Endothelial cell of umbilical vein (primary cell): ENCODE results near the gene AUTS2. TPM values are rescaled to one million over a fixed set of nuclear protein-coding genes. Genes with fewer than 3 reads are reported as not detected.

Experiments
- BruUV-seq: library from RNA; stranded (reverse); fragments of 400-500 nt; replicated peaks from 2 replicates; lab custom pipeline; 2021; lab: Mats Ljungman, UMichigan
- CTCF ChIA-PET: fragments of 300-600, 350-600 bp; sonication (Branson Sonifier 250); formaldehyde crosslinking; loops from one replicate; lab custom pipeline; 2021; ENCODE audit warnings: antibody characterized with exemption, inconsistent platforms; lab: Charles Lee
- POLR2A ChIA-PET: fragments of 300-600, 350-600 bp; sonication (Branson Sonifier 250); formaldehyde crosslinking; loops from one replicate; lab custom pipeline; 2021; ENCODE audit warnings: antibody characterized with exemption, inconsistent platforms; lab: Charles Lee
- DNase-seq: peaks from one replicate; pipeline ENCODE4 v3.0.0-alpha.2; 2011; ENCODE audit warnings: low read depth, low spot score
- FAIRE-seq: peaks from 2 replicates; lab custom pipeline; 2011; peaks lifted over from hg19 to GRCh38; lab: Jason Lieb, UNC
- H2AFZ ChIP-seq: 2 replicates; pipeline ENCODE4 v1.6.0; 2012; ENCODE audit warnings: low read depth, low read length, control low read depth, inconsistent platforms
- H3K27ac ChIP-seq: 2 replicates; pipeline ENCODE4 v1.5.1; 2011; ENCODE audit warnings: low read depth, mild to moderate bottlenecking, control low read depth, low read length, moderate library complexity; ENCODE audit not compliant: insufficient read depth
- H3K27me3 ChIP-seq, 2 experiments: 2 replicates each; pipeline versions ENCODE4 v1.6.0 to v1.6.1; 2011; ENCODE audit warnings: low read length in 2 of 2, mixed read lengths in 1 of 2; ENCODE audit not compliant: control insufficient read depth in 2 of 2, insufficient read depth in 2 of 2
- H3K36me3 ChIP-seq, 2 experiments: 2 replicates in 1 of 2; 3 replicates in 1 of 2; pipeline ENCODE4 v1.5.1; 2011; ENCODE audit warnings: low read length in 2 of 2, mild to moderate bottlenecking in 1 of 2, moderate library complexity in 1 of 2; ENCODE audit not compliant: control insufficient read depth in 2 of 2, insufficient read depth in 2 of 2; ENCODE audit errors: extremely low read depth in 1 of 2
- H3K4me1 ChIP-seq: 3 replicates; pipeline ENCODE4 v1.5.1; 2011; ENCODE audit warnings: mild to moderate bottlenecking, low read length; ENCODE audit not compliant: control insufficient read depth, insufficient read depth; ENCODE audit errors: extremely low read depth
- H3K4me2 ChIP-seq: 2 replicates; pipeline ENCODE4 v1.6.1; 2011; ENCODE audit warnings: low read length, control low read depth, mixed read lengths; ENCODE audit not compliant: insufficient read depth
- H3K4me3 ChIP-seq, 3 experiments: fragments of 200-600 bp in 1 of 3; sonication (generic), shearing (Covaris generic) in 1 of 3; replicated peaks in 1 of 3; 2 replicates each; pipeline ENCODE4 v1.5.1; 2011 to 2016; ENCODE audit warnings: control low read depth in 3 of 3, low read length in 3 of 3, mild to moderate bottlenecking in 2 of 3, inconsistent platforms in 1 of 3, low read depth in 1 of 3, moderate library complexity in 1 of 3; ENCODE audit not compliant: insufficient read depth in 1 of 3
- H3K79me2 ChIP-seq: 2 replicates; pipeline ENCODE4 v1.6.0; 2012; ENCODE audit warnings: low read length, inconsistent platforms; ENCODE audit not compliant: control insufficient read depth, insufficient read depth
- H3K9ac ChIP-seq: replicated peaks from 2 replicates; pipeline ENCODE3; 2011; ENCODE audit warnings: low read length, control low read depth; ENCODE audit not compliant: insufficient read depth; ENCODE audit errors: extremely low read depth
- H3K9me1 ChIP-seq: replicated peaks from 3 replicates; pipeline ENCODE4 v1.6.0; 2011; ENCODE audit warnings: mild to moderate bottlenecking, low read length; ENCODE audit not compliant: control insufficient read depth, insufficient read depth; ENCODE audit errors: extremely low read depth
- H3K9me3 ChIP-seq: replicated peaks from 2 replicates; pipeline ENCODE4 v1.5.1; 2012; ENCODE audit warnings: low read length, inconsistent platforms; ENCODE audit not compliant: control insufficient read depth, insufficient read depth
- H4K20me1 ChIP-seq: replicated peaks from 2 replicates; pipeline ENCODE3; 2011; ENCODE audit warnings: mild to moderate bottlenecking, low read length; ENCODE audit not compliant: control insufficient read depth, insufficient read depth; ENCODE audit errors: extremely low read depth
- EZH2 ChIP-seq: IDR thresholded peaks from 2 replicates; pipeline ENCODE4 v1.6.1; 2012; ENCODE audit warnings: borderline replicate concordance, low read depth, mild to moderate bottlenecking, moderate library complexity, low read length, inconsistent platforms; ENCODE audit not compliant: severe bottlenecking
- FOS ChIP-seq: IDR thresholded peaks from 2 replicates; pipeline ENCODE4 v1.6.1; 2011; ENCODE audit warnings: mild to moderate bottlenecking, low read length, moderate library complexity, borderline replicate concordance; ENCODE audit not compliant: insufficient read depth
- GATA2 ChIP-seq: IDR thresholded peaks from 2 replicates; pipeline ENCODE4 v1.7.0; 2011; ENCODE audit warnings: low read depth, mild to moderate bottlenecking, moderate library complexity, mixed read lengths, low read length; ENCODE audit not compliant: insufficient read length, insufficient read depth
- JUN ChIP-seq: IDR thresholded peaks from 2 replicates; pipeline ENCODE4 v1.6.1; 2011; ENCODE audit warnings: borderline replicate concordance, low read depth; ENCODE audit not compliant: insufficient read length, insufficient read depth
- MAX ChIP-seq: IDR thresholded peaks from 2 replicates; pipeline ENCODE4 v1.6.1; 2011; ENCODE audit not compliant: insufficient read depth, insufficient read length
- MYC ChIP-seq: IDR thresholded peaks from one replicate; pipeline ENCODE4 v1.6.1; 2011; ENCODE audit warnings: mild to moderate bottlenecking, low read depth, low read length
- POLR2A ChIP-seq: IDR thresholded peaks from 2 replicates; pipeline ENCODE4 v1.6.1; 2012; ENCODE audit warnings: low read depth, mild to moderate bottlenecking, control low read depth, low read length
- POLR2AphosphoS5 ChIP-seq: IDR thresholded peaks from 2 replicates; pipeline ENCODE4 v1.6.1; 2012; ENCODE audit warnings: low read depth, mild to moderate bottlenecking, control low read depth, low read length, moderate library complexity; ENCODE audit not compliant: insufficient read depth
- dilution Hi-C: fragments of 300-500 bp; cut with MboI; formaldehyde crosslinking; loops from one replicate; pipeline ENCODE4 v1.15.0; 2019; ENCODE audit warnings: low sequenced_read_pairs; ENCODE audit not compliant: extremely low pct_ligation_motif_present
- intact Hi-C: fragments of 100-400 bp; cut with micrococcal nuclease; formaldehyde crosslinking; loops from one replicate; pipeline ENCODE4 v1.10.0; 2022
- polyA plus RNA-seq, 4 experiments: library from polyadenylated mRNA; depleted of rRNA in 3 of 4; stranded (reverse) in 3 of 4; unstranded in 1 of 4; fragments of >200 nt; gene quantifications; 2 replicates each; pipeline versions ENCODE4 v1.2.1 to v1.2.3, GENCODE V29; 2011 to 2012; ENCODE audit warnings: missing spikeins in 1 of 4
- total RNA-seq: library from RNA; stranded (reverse); gene quantifications from 2 replicates; pipeline ENCODE4 v1.2.3, GENCODE V29; 2021
- TF ChIP-seq, protein P1 (sequence below), 2 donors: IDR thresholded peaks; 1 replicate in 1 of 2; 2 replicates in 1 of 2; pipeline ENCODE4 v1.5.1; 2011; ENCODE audit warnings: low read length in 2 of 2, mild to moderate bottlenecking in 2 of 2, moderate library complexity in 2 of 2, control low read depth in 1 of 2, inconsistent platforms in 1 of 2, low read depth in 1 of 2; ENCODE audit not compliant: insufficient read depth in 1 of 2; ENCODE audit errors: extremely low read depth in 1 of 2

Gene AUTS2
- total and polyA plus RNA-seq, 2 donors (not counting 3 experiments of a cell fraction or from before 2014, with no cell fraction given) = 0.59 to 8.0 TPM

- DNase-seq = no peak
- Histone ChIP-seq H3K4me1 (no peaks in the 10 kb centered on the region), H2AFZ (no peak overlapping the region), H3K36me3 (no peaks in the 10 kb centered on the region), H4K20me1 (no peaks in the 10 kb centered on the region), H3K9me3 (no peaks in the 10 kb centered on the region), H3K4me3 (no peak overlapping the region), H3K9me1 (no peaks in the 10 kb centered on the region), H3K79me2 (no peaks in the 10 kb centered on the region), H3K27ac (no peak overlapping the region), H3K9ac (no peak overlapping the region), H3K27me3 (no peaks in the 10 kb centered on the region), H3K4me2 (no peak overlapping the region)
- dilution Hi-C loops = no loop called here
- CTCF ChIA-PET = no interaction called here
- TF ChIP-seq POLR2A (no peak), JUN (no peak), MYC (no peak), GATA2 (no peak), EZH2 (no peak), FOS (no peak), POLR2AphosphoS5 (no peak), MAX (no peak)
- TF ChIP-seq, protein P1, sequence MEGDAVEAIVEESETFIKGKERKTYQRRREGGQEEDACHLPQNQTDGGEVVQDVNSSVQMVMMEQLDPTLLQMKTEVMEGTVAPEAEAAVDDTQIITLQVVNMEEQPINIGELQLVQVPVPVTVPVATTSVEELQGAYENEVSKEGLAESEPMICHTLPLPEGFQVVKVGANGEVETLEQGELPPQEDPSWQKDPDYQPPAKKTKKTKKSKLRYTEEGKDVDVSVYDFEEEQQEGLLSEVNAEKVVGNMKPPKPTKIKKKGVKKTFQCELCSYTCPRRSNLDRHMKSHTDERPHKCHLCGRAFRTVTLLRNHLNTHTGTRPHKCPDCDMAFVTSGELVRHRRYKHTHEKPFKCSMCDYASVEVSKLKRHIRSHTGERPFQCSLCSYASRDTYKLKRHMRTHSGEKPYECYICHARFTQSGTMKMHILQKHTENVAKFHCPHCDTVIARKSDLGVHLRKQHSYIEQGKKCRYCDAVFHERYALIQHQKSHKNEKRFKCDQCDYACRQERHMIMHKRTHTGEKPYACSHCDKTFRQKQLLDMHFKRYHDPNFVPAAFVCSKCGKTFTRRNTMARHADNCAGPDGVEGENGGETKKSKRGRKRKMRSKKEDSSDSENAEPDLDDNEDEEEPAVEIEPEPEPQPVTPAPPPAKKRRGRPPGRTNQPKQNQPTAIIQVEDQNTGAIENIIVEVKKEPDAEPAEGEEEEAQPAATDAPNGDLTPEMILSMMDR (IDR thresholded peaks at IDR 0.05; ENCODE audit: extremely low read depth in 1 of 2, insufficient read depth in 1 of 2, low read depth in 1 of 2, low read length in 2 of 2) = no peak
- BruUV-seq = no TSS peak
- intact Hi-C loops = no loop called here
- POLR2A ChIA-PET = no interaction called here
- no peak for FAIRE-seq
Measured at GRCh38 chr7:69922026-69922803, 323.9 kb downstream of the AUTS2 start.
